ENCODE data around the gene INS. TPM values are rescaled to one million over a fixed set of nuclear protein-coding genes. Genes with fewer than 3 reads are reported as not detected.

Gene INS
- total and polyA plus RNA-seq, 2 of the 13 experiments (the other 11 are each of a cell fraction or from before 2014, with no cell fraction given) = not detected

DNA sequence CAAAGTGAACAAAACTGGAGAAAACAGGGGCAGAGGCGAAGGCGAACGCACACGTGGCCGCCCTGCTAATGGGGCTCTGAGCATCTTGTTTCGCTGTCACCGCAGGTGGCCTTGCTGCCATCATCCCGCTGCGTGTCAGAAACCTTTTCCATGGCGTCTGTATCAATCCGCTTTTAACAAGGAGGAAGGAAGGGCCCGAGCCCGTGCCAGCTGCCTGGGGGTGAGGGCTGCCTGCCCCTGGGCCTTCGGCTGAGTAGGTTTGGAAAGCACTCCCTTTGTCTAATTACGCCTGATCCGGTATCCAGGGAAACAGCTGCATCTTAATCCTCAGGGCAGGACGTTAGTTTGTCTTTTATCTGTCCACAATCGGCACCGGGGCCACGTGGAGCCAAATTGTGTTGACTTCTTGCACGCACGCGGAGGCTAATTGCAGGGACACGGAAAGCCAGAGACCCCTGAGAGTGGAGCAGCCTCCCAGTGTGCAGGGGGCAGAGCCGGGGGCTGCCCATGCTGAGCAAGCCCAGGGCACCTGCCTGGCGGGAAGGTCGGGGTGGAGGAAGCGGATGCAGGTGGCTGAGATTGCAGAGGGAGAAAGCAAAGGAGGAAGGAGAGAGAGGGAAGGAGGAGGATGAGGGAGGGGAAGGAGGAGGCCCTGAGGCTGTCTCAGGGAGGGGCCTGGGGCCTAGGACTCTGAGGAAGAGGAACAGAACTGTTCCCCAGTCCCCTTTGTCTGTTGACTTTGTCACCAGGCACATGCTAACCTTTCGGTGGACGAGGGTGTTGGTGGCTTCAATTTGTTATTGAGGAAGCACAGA lies 29.9 kb upstream of the INS start:
- H3K4me2 ChIP-seq (ENCODE audit: low read depth, low read length) = no peak overlapping the region
- peaks cover 15% of the 10 kb centered on the region for H3K4me1 ChIP-seq (ENCODE audit: insufficient read depth, low read length)
- H3K79me2 ChIP-seq (ENCODE audit: insufficient read depth, low read length) = no peaks in the 10 kb centered on the region
- no peaks in the 10 kb centered on the region for H3K36me3 ChIP-seq (replicated peaks in 1 of 2; ENCODE audit: control insufficient read depth in 1 of 2, insufficient read depth in 2 of 2, low read length in 2 of 2)
- intact Hi-C loops (cut with micrococcal nuclease; ENCODE audit: unreplicated experiment) (no loop called here), in situ Hi-C loops (cut with HindIII; ENCODE audit: extremely low pct_ligation_motif_present, low pct_unique_long_range_greater_than_20kb) (loop anchor here (10.0 kb wide), 1 partner anchor 334 kb away; no protein-coding TSS in a partner anchor)
- H3K27ac ChIP-seq (ENCODE audit: extremely low read length, insufficient read depth, low read length) = no peak overlapping the region
- no peak for ATAC-seq
- POLR2A ChIA-PET = no interaction called here
- DNase-seq (ENCODE audit: low spot score) = no peak
- H3K27me3 ChIP-seq (ENCODE audit: control insufficient read depth in 1 of 2, insufficient read depth in 2 of 2, low read length in 2 of 2) = peaks cover 12 to 58% of the 10 kb centered on the region in 2 experiments
- no peak overlapping the region for H2AFZ ChIP-seq (ENCODE audit: low read length)
- WGBS (ENCODE audit: low lambda C conversion rate) = 31% methylated on average over 24 of the region's 30 CpGs
- H3K9ac ChIP-seq (ENCODE audit: insufficient read depth, low read depth, low read length) = no peak overlapping the region
- CTCF ChIA-PET (ENCODE audit: low intra/inter-chr PET ratio, low total read pairs) = interaction anchor here (1.0 kb wide), 1 partner anchor 108 kb away, joined by 3 read pairs; no protein-coding TSS in a partner anchor
- H4K20me1 ChIP-seq (ENCODE audit: insufficient read depth, low read length) = no peaks in the 10 kb centered on the region
- no peaks in the 10 kb centered on the region for H3K9me3 ChIP-seq (ENCODE audit: low read length)
- no TSS peak for BruUV-seq (replicated peaks)
- no peak for FAIRE-seq
- no peak overlapping the region for H3K4me3 ChIP-seq (replicated peaks in 1 of 3; ENCODE audit: insufficient read depth in 1 of 3, low read depth in 2 of 3, low read length in 3 of 3)
- TF ChIP-seq ZNF563 (CRISPR knock-in tag; IDR thresholded peaks at IDR 0.05) = no peak
- TF ChIP-seq, protein P1, sequence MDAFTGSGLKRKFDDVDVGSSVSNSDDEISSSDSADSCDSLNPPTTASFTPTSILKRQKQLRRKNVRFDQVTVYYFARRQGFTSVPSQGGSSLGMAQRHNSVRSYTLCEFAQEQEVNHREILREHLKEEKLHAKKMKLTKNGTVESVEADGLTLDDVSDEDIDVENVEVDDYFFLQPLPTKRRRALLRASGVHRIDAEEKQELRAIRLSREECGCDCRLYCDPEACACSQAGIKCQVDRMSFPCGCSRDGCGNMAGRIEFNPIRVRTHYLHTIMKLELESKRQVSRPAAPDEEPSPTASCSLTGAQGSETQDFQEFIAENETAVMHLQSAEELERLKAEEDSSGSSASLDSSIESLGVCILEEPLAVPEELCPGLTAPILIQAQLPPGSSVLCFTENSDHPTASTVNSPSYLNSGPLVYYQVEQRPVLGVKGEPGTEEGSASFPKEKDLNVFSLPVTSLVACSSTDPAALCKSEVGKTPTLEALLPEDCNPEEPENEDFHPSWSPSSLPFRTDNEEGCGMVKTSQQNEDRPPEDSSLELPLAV (CRISPR knock-in tag; conservative IDR thresholded peaks at IDR 0.05; ENCODE audit: low read depth) = no peak
- TF ChIP-seq TARDBP (CRISPR knock-in tag; IDR thresholded peaks at IDR 0.05) = no peak
- TF ChIP-seq TP53 (CRISPR knock-in tag; conservative IDR thresholded peaks at IDR 0.05) = no peak
- no peak for TF ChIP-seq ARID4A (CRISPR knock-in tag; IDR thresholded peaks at IDR 0.05; ENCODE audit: borderline replicate concordance)
- TF ChIP-seq ZMYM4 (CRISPR knock-in tag; IDR thresholded peaks at IDR 0.05) = no peak
- TF ChIP-seq, protein P2, sequence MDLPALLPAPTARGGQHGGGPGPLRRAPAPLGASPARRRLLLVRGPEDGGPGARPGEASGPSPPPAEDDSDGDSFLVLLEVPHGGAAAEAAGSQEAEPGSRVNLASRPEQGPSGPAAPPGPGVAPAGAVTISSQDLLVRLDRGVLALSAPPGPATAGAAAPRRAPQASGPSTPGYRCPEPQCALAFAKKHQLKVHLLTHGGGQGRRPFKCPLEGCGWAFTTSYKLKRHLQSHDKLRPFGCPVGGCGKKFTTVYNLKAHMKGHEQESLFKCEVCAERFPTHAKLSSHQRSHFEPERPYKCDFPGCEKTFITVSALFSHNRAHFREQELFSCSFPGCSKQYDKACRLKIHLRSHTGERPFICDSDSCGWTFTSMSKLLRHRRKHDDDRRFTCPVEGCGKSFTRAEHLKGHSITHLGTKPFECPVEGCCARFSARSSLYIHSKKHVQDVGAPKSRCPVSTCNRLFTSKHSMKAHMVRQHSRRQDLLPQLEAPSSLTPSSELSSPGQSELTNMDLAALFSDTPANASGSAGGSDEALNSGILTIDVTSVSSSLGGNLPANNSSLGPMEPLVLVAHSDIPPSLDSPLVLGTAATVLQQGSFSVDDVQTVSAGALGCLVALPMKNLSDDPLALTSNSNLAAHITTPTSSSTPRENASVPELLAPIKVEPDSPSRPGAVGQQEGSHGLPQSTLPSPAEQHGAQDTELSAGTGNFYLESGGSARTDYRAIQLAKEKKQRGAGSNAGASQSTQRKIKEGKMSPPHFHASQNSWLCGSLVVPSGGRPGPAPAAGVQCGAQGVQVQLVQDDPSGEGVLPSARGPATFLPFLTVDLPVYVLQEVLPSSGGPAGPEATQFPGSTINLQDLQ (CRISPR knock-in tag; IDR thresholded peaks at IDR 0.05) = no peak
- TF ChIP-seq SETDB1 (CRISPR knock-in tag; IDR thresholded peaks at IDR 0.05; ENCODE audit: borderline replicate concordance) = no peak
- TF ChIP-seq ATF3 (CRISPR knock-in tag; IDR thresholded peaks at IDR 0.05) = no peak
- TF ChIP-seq NFIC (IDR thresholded peaks at IDR 0.05; ENCODE audit: low read length) = no peak
- TF ChIP-seq, protein P3, sequence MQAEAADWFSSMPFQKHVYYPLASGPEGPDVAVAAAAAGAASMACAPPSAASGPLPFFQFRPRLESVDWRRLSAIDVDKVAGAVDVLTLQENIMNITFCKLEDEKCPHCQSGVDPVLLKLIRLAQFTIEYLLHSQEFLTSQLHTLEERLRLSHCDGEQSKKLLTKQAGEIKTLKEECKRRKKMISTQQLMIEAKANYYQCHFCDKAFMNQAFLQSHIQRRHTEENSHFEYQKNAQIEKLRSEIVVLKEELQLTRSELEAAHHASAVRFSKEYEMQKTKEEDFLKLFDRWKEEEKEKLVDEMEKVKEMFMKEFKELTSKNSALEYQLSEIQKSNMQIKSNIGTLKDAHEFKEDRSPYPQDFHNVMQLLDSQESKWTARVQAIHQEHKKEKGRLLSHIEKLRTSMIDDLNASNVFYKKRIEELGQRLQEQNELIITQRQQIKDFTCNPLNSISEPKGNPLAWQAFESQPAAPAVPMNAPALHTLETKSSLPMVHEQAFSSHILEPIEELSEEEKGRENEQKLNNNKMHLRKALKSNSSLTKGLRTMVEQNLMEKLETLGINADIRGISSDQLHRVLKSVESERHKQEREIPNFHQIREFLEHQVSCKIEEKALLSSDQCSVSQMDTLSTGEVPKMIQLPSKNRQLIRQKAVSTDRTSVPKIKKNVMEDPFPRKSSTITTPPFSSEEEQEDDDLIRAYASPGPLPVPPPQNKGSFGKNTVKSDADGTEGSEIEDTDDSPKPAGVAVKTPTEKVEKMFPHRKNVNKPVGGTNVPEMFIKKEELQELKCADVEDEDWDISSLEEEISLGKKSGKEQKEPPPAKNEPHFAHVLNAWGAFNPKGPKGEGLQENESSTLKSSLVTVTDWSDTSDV (CRISPR knock-in tag; IDR thresholded peaks at IDR 0.05) = no peak

Data from HepG2 (cell line).